ENCODE results near the gene TVP23A. TPM values are rescaled to one million over a fixed set of nuclear protein-coding genes. Genes with fewer than 3 reads are reported as not detected.
A peak's percentile ranks its signal among the peaks of the same experiment; 100 is the strongest.

Gene TVP23A
- total RNA-seq, 6 experiments from 2014 or later = 0.06 to 0.22 (median 0.13) TPM; not detected in 1

GRCh38 chr16:10762336-10763016 lies 56.1 kb downstream of the TVP23A start:
- Histone ChIP-seq H3K4me3 (no peak overlapping the region), H3K4me1 (no peaks in the 10 kb centered on the region), H3K27me3 (no peaks in the 10 kb centered on the region), H3K27ac (no peak overlapping the region), H3K36me3 (peaks cover 0 to 51% (median 25%) of the 10 kb centered on the region in 4 donors), H3K9me3 (no peaks in the 10 kb centered on the region)
- intact Hi-C loops (cut with DNase I) = loop anchor here in 1 of 2 donors (10.0 kb wide), 1 partner anchor 152 kb away; no protein-coding TSS in a partner anchor
- ATAC-seq = no peak
- no peak for DNase-seq
- TF ChIP-seq POLR2A (IDR thresholded peaks at IDR 0.05) (no peak), CTCF (IDR thresholded peaks at IDR 0.05) (no peak)
- WGBS (ENCODE audit: insufficient coverage, low coverage, low lambda C conversion rate, missing lambda C conversion rate) = 83% methylated on average over 7 of the region's 35 CpGs

- no peak for DNase-seq
- Histone ChIP-seq H3K27ac (no peak overlapping the region), H3K27me3 (no peaks in the 10 kb centered on the region), H3K4me1 (no peaks in the 10 kb centered on the region), H3K4me3 (no peak overlapping the region), H3K9me3 (no peaks in the 10 kb centered on the region), H3K36me3 (peaks cover 0 to 60% (median 30%) of the 10 kb centered on the region in 4 donors)
- whole genome bisulfite sequencing (ENCODE audit: insufficient coverage, low coverage, low lambda C conversion rate, missing lambda C conversion rate) = 74% methylated on average over 8 of the region's 8 CpGs
- peak in 2 of 4 donors; percentile 19 to 22 for ATAC-seq
- TF ChIP-seq POLR2A (IDR thresholded peaks at IDR 0.05) (no peak), CTCF (IDR thresholded peaks at IDR 0.05) (no peak)
- intact Hi-C loops (cut with DNase I) = loop anchor here in 1 of 2 donors (10.0 kb wide), 1 partner anchor 153 kb away; no protein-coding TSS in a partner anchor
Observed at GRCh38 chr16:10761373-10761772, 57.2 kb downstream of the TVP23A start.

GRCh38 chr16:10760858-10761257 lies 57.7 kb downstream of the TVP23A start:
- no peak for DNase-seq
- Histone ChIP-seq H3K4me3 (no peak overlapping the region), H3K9me3 (no peaks in the 10 kb centered on the region), H3K27me3 (no peaks in the 10 kb centered on the region), H3K27ac (no peak overlapping the region), H3K36me3 (peaks cover 0 to 63% (median 31%) of the 10 kb centered on the region in 4 donors), H3K4me1 (no peaks in the 10 kb centered on the region)
- TF ChIP-seq POLR2A (IDR thresholded peaks at IDR 0.05) (no peak), CTCF (IDR thresholded peaks at IDR 0.05) (no peak)
- intact Hi-C loops (cut with DNase I) = loop anchor here in 1 of 2 donors (10.0 kb wide), 1 partner anchor 154 kb away; no protein-coding TSS in a partner anchor
- no peak for ATAC-seq
- WGBS (ENCODE audit: insufficient coverage, low coverage, low lambda C conversion rate, missing lambda C conversion rate) = 53% methylated on average over 2 of the region's 3 CpGs

- peak in 1 of 3 donors; percentile 16 for DNase-seq
- Histone ChIP-seq H3K27ac (no peak overlapping the region), H3K9me3 (no peaks in the 10 kb centered on the region), H3K36me3 (peaks cover 0 to 66% (median 32%) of the 10 kb centered on the region in 4 donors), H3K27me3 (no peaks in the 10 kb centered on the region), H3K4me3 (no peak overlapping the region), H3K4me1 (no peaks in the 10 kb centered on the region)
- intact Hi-C loops (cut with DNase I) = loop anchor here in 1 of 2 donors (10.0 kb wide), 1 partner anchor 148 kb away; no protein-coding TSS in a partner anchor
- ATAC-seq = no peak
- WGBS (ENCODE audit: insufficient coverage, low coverage, low lambda C conversion rate, missing lambda C conversion rate) = 68% methylated on average over 5 of the region's 6 CpGs
- no peak for TF ChIP-seq CTCF (IDR thresholded peaks at IDR 0.05)
- TF ChIP-seq POLR2A (IDR thresholded peaks at IDR 0.05) = no peak
Observed at GRCh38 chr16:10756574-10756973, 62.0 kb downstream of the TVP23A start.

All from right lobe of liver (tissue), 6 donors.